GM21717 (cell line): Measurements from ENCODE around the gene RXFP1.

Source experiments
- ATAC-seq: cut with Tn5 transposase; IDR thresholded peaks from one replicate; pipeline ENCODE4 v1.9.1; 2021; ENCODE audit warnings: mild to moderate bottlenecking, moderate library complexity; ENCODE audit not compliant: unreplicated experiment

Gene RXFP1

GRCh38 chr4:158540125-158540907, 18.6 kb downstream of the RXFP1 start:
- no peak for ATAC-seq

- ATAC-seq, result no peak
These were observed 19.8 kb downstream of the RXFP1 start for GRCh38 chr4:158541506-158541905.

GRCh38 chr4:158543191-158543590, 21.5 kb downstream of the RXFP1 start:
- no peak for ATAC-seq

- ATAC-seq, result no peak
These were observed 22.5 kb downstream of the RXFP1 start for GRCh38 chr4:158544141-158544540.

- no peak for ATAC-seq
These were observed 31.7 kb downstream of the RXFP1 start for GRCh38 chr4:158553364-158553763.

GRCh38 chr4:158560284-158560683, 38.6 kb downstream of the RXFP1 start:
- ATAC-seq, result no peak

GRCh38 chr4:158566860-158567259, 45.2 kb downstream of the RXFP1 start:
- ATAC-seq, result no peak

- ATAC-seq, result no peak
These were observed 50.1 kb downstream of the RXFP1 start for GRCh38 chr4:158571736-158572135.

GRCh38 chr4:158572608-158573007, 50.9 kb downstream of the RXFP1 start:
- no peak for ATAC-seq

- no peak for ATAC-seq
These were observed 56.8 kb downstream of the RXFP1 start for GRCh38 chr4:158578476-158578875.

- no peak for ATAC-seq
These were observed 58.4 kb downstream of the RXFP1 start for GRCh38 chr4:158580064-158580463.

- ATAC-seq, result no peak
These were observed 59.5 kb downstream of the RXFP1 start for GRCh38 chr4:158581161-158581560.

- no peak for ATAC-seq
These were observed 65.2 kb downstream of the RXFP1 start for GRCh38 chr4:158586881-158587280.

- no peak for ATAC-seq
These were observed 66.6 kb downstream of the RXFP1 start for GRCh38 chr4:158588285-158588684.

- no peak for ATAC-seq
These were observed 67.1 kb downstream of the RXFP1 start for GRCh38 chr4:158588777-158589176.

GRCh38 chr4:158590306-158590705, 68.6 kb downstream of the RXFP1 start:
- ATAC-seq, result no peak

GRCh38 chr4:158590824-158591223, 69.1 kb downstream of the RXFP1 start:
- ATAC-seq, result no peak

- no peak for ATAC-seq
These were observed 76.4 kb downstream of the RXFP1 start for GRCh38 chr4:158597879-158598596.

- ATAC-seq, result no peak
These were observed 77.5 kb downstream of the RXFP1 start for GRCh38 chr4:158599150-158599549.

- ATAC-seq, result no peak
These were observed 78.2 kb downstream of the RXFP1 start for GRCh38 chr4:158599765-158600498.

GRCh38 chr4:158604369-158604768, 82.7 kb downstream of the RXFP1 start:
- ATAC-seq, result no peak

- ATAC-seq, result no peak
These were observed 83.7 kb downstream of the RXFP1 start for GRCh38 chr4:158605393-158605792.
